ENCODE results near the gene ENO3.

The ENO3 gene

GRCh38 chr17:4978726-4979125 is 27.8 kb downstream of the ENO3 start:
- no peak for DNase-seq

GRCh38 chr17:4980644-4981216 is 29.8 kb downstream of the ENO3 start:
- DNase-seq: peak; percentile 76

GRCh38 chr17:4982305-4982704 is 31.4 kb downstream of the ENO3 start:
- no peak for DNase-seq

GRCh38 chr17:4986403-4986802 is 35.5 kb downstream of the ENO3 start:
- DNase-seq: no peak

- DNase-seq: peak; percentile 87
Measured at GRCh38 chr17:4986951-4987766, 36.2 kb downstream of the ENO3 start, which contains the start of gene CAMTA2. Gene CAMTA2 (minus strand): TSS chr17:4987675. CDS start chr17:4986222, 1,453 bp downstream.

- no peak for DNase-seq
Measured at GRCh38 chr17:4987767-4988567, 37.0 kb downstream of the ENO3 start.

GRCh38 chr17:4994081-4994595 is 43.2 kb downstream of the ENO3 start:
- no peak for DNase-seq

GRCh38 chr17:4997302-4998026 is 46.5 kb downstream of the ENO3 start, which contains the start of the genes INCA1 and KIF1C:
Gene INCA1 (minus strand): TSS chr17:4997522. CDS start chr17:4994437, 3,085 bp downstream.
Gene KIF1C (plus strand): TSS chr17:4997950. CDS start chr17:5000247, 2,297 bp downstream.
- DNase-seq: peak; percentile 91

- DNase-seq: no peak
Measured at GRCh38 chr17:4998027-4998731, 47.3 kb downstream of the ENO3 start.

- no peak for DNase-seq
Measured at GRCh38 chr17:4998732-4999429, 48.0 kb downstream of the ENO3 start.

GRCh38 chr17:4999430-5000093 is 48.6 kb downstream of the ENO3 start:
- DNase-seq: no peak

GRCh38 chr17:5000237-5000639 is 49.3 kb downstream of the ENO3 start:
- DNase-seq: no peak

- DNase-seq: no peak
Measured at GRCh38 chr17:5002121-5002788, 51.3 kb downstream of the ENO3 start.

GRCh38 chr17:5003214-5003867 is 52.4 kb downstream of the ENO3 start:
- no peak for DNase-seq
